ENCODE data around the gene CPT1C.

DNA sequence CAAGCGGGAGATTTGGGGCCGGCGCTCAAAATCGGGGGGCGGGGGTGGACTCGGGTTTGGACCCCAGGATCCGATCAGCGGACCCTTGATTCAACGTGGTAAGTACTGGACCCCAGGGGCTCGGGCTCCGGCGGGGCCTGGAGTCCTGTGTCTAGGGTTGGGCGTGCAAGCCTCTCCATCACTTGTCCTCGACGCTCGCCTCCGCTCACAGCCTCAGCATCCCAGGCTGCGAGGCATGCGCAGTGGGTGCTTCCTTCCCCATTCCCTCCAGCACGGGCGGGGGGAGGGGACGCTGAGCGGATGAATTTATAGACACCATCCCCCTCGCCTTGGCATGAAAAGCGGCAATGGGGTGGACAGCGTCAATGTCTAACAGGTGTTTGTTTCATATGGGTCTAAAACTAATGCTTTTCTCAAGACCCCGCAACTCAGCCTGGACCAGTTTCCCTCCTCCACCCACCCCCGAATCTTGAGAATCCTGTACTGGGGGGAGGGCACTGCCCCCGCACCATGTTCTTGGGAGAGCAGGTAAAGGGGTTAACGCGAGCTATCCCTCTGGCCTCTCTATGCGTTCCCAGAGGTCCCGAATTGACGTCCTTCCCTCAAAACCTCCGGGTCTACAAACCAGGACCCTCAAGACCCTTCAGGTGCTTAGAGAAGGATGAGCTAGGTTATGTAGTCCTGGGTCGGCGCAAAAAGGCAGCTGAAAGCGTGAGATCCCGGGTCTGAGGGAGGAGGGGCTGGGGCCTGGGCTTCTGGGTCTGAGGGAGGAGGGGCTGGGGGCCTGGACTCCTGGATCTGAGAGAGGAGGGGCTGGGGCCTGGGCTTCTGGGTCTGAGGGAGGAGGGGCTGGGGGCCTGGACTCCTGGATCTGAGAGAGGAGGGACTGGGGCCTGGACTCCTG, 579 bp downstream of the CPT1C start:
- TF ChIP-seq CTCF (IDR thresholded peaks at IDR 0.05; ENCODE audit: poor library complexity, severe bottlenecking) (no peak), REST (IDR thresholded peaks at IDR 0.05; ENCODE audit: borderline replicate concordance) (no peak)
